Stimulated activated CD8-positive, alpha-beta memory T cell treated with anti-CD3 and anti-CD28 coated beads, Interleukin-7, amount 100 ng/mL, for 4 hours (primary cell): ENCODE results near the gene TBX4.
A peak's percentile ranks its signal among the peaks of the same experiment; 100 is the strongest.

Experiments used
- DNase-seq, 2 donors: peaks; one replicate each; pipeline ENCODE4 v3.0.0-alpha.2; 2020; ENCODE audit warnings: low read depth in 2 of 2

The TBX4 gene

GRCh38 chr17:61452301-61453290 lies at the start of gene TBX4:
TBX4 (plus strand) TSS chr17:61452422; CDS start chr17:61456491, 4,069 bp downstream.
- DNase-seq: no peak

GRCh38 chr17:61402978-61403800 lies 49.0 kb upstream of the TBX4 start:
- DNase-seq: no peak

DNA sequence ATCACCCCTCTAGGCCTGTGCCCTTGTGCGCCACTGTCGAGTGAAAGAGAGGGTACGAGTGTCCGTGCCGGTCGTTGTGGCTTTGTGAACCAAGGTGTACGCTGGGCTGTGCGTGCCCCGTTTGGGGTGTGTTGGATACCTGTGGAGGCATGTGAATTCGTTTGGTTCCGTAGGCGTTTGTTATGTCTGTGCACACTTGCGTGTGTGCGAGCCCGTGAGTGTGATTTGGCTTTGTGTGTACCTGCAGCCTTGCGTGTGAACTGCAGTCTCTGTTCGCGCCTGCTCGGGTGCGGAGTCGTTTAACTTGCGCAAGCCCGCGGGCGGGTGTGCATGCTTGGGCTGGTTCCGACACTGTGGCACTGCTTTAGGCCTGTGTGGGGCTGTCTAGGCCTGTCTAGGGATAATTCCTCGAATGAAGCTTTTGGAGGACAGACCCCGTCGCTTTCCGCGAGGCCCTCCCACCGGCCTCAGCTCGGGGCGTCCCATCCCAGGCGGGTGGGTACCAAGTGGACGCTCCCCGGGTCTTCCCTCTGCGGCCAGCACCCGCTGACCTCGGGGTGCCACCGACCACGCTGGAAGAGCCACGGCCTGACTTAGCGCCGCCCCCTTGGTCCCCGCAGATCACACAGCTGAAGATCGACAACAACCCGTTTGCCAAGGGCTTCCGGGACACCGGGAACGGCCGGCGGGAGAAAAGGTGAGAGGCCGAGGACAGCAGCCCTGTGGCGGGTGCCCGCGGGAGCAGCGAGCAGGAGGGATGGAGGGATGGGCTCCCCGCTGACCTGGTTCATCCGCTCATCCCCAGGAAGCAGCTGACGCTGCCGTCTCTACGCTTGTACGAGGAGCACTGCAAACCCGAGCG lies 48.2 kb upstream of the TBX4 start:
- no peak for DNase-seq

DNA sequence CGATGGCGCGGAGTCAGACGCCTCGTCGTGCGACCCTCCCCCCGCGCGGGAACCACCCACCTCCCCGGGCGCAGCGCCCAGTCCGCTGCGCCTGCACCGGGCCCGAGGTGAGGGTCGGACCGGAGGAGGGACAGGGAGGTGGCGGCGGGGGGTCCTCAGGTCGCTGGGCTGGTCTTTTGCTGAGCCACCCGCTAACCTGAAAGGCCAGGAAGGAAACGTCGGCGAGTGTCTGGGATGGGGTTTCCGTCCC lies 47.6 kb upstream of the TBX4 start:
- DNase-seq: no peak

GRCh38 chr17:61404913-61405685 lies 47.1 kb upstream of the TBX4 start:
- no peak for DNase-seq

DNA sequence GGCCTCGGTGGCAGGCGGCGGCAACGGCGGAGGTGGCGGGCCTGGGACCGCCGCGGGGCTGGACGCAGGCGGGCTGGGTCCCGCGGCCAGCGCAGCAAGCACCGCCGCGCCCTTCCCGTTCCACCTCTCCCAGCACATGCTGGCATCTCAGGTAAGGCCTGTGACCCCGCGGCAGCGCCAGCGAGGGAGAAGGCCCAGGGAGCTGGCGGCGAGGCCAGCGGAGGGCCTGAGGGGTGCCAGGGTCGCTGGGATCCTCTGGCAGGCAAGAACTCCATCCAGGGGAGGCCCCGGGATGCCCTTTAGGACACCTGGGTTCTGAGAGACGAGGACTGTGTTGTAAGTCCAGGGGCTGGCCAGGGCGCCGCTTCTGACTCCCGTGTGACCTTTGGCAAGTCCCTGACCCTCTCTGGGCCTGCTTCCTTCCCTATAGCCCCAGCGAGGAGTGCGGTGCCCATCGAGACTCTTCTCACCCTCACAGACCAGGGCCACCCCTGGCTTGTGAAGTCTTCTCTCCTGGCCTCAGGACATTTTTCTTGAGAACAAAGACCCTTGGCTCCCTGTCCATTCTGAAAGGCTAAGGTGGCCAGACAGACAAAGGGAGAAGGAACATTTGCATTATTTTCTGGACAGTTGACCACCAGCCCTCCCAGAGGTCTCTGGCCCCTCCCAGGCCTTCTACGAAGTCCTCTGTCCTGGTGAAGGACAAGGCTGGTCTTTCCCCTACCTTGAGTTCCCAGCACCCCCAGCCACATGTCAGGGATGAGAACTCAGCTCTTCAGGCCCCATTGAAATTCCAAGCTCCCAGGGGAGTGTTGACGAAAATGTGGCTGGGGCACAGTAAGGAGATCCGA lies 46.3 kb upstream of the TBX4 start:
- DNase-seq: no peak

- DNase-seq: no peak
Observed at GRCh38 chr17:61406537-61406845, 45.7 kb upstream of the TBX4 start.

DNA sequence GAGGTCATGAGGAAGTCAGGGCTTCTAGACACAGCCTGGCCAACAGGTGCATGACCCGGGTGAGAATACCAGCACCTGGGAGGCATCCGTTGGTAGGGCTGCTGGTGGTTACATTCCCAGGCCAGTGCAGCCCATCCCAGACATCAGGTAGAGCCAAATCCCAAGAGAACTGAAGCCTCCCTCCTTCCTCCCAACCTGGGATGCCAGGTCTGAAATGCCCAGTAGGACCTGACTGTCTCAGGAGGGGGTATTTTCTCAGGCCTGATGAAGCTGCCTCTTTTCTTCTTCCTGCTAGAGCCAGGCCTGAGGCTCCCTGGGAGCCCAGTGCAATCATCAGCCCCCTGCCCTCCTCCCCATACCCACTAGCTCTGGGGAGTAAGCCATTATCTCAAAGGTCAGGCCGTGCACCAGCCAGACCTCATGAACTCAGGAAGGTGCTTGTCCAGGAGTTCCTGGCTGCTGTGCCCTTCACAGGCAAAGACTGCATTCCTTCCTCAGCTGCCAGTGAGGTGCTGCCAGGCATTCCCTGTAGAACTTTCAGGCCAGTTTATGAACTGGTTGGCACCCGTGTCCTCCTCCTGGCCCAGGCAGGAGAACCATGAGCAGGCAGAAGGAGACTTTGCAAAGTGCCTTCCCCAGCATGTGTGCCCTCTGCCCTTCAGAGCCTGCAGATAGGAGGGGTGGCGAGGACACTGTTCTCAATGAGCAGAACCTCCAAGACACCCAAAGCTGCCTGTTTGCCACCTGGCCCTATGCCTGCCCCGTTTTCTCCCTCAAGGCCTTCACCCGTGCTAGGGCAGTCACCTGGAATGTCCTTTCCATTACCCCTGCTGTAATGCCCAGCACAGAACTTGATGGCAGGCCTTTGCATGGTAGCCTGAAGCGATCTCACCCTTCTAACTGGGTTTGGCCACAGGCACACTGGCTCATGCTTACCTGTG lies 45.0 kb upstream of the TBX4 start:
- DNase-seq: no peak

- DNase-seq: no peak
Observed at GRCh38 chr17:61408151-61409041, 43.8 kb upstream of the TBX4 start.

- peak in 1 of 2 donors; percentile 16 for DNase-seq
Observed at GRCh38 chr17:61409301-61410112, 42.7 kb upstream of the TBX4 start.

DNA sequence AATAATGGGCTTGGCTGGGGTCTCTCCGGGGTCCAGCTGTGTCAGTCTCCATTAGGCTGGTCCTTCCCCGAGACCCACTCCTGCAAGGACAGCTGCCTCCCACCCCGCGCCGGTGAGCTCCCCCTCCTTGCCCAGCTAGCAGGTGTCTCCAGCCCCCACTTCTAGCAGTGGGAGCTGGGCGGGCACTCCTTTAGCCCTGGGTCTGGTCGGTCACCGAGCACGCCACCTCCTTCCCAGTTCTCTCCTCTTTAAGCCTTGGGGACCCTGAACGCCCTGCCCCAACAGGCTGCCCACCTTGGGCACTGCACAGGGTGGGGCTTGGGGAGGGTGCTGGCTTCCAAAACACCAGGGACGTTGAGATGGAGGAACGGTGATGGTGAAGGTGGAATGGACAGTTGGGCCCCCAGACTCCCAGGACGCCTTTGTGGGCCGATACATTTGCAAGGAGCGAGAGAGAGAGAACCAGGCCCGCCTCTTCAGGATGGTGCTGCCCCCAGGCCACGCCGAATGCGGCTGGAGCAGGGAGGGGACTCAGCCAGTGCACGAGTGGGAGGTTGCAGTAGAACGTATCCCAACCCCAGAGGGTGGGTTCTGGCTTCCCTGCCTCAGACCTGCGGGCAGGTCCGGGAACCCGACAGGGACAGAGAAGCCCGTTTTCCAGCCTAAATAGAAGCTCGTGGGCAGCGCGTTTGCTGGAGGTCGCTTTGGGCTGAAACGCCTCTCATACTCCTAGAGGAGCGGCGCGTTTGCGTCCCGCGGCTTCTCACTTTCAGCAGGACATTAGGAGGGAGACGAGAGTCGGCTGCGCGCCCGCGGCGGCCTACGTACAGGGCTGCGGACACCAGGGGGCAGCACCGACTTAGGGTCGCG lies 41.8 kb upstream of the TBX4 start:
- peak; percentile 33 to 65 for DNase-seq

GRCh38 chr17:61411011-61411260 lies 41.3 kb upstream of the TBX4 start:
- DNase-seq: no peak

GRCh38 chr17:61411261-61412142 lies 40.7 kb upstream of the TBX4 start:
- DNase-seq: no peak

DNA sequence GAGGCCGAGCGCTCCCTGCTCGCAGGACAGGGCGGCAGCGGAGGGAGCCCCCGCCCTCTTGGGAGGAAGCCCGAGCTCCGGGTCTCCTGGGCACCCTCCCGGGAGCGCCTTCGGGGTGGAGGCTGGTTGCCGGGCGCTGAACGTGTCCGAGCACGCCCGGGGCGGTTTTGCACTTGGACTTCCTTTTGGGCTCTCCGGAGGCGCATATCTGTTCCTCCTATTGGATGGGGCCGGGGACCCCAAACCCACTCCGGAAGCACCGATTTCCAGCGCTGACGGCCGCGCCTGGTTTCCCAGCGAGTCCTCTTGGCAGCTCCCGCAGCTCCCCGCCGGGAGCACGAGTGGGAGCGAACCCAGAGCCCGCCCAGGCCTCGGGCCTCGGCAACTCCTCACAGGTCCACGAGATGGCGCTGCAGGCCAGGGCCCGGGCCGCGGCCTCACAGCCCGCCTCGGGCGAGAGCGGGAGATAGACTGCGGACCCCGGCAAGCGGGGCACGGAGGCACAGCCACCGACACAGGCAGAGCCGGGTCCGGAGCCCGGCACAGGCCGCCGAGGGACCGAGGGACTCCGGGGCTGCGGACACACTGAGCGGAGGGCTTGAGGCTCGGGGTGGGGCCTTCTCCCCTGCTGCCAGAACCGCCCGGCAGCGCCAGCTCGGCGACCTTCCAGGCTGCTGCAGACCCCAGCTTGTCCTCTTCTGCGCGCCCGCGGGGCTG lies 39.9 kb upstream of the TBX4 start:
- peak; percentile 48 to 58 for DNase-seq
